ENCODE results near the gene OTULIN.
A peak's percentile ranks its signal among the peaks of the same experiment; 100 is the strongest.

Gene OTULIN

DNA sequence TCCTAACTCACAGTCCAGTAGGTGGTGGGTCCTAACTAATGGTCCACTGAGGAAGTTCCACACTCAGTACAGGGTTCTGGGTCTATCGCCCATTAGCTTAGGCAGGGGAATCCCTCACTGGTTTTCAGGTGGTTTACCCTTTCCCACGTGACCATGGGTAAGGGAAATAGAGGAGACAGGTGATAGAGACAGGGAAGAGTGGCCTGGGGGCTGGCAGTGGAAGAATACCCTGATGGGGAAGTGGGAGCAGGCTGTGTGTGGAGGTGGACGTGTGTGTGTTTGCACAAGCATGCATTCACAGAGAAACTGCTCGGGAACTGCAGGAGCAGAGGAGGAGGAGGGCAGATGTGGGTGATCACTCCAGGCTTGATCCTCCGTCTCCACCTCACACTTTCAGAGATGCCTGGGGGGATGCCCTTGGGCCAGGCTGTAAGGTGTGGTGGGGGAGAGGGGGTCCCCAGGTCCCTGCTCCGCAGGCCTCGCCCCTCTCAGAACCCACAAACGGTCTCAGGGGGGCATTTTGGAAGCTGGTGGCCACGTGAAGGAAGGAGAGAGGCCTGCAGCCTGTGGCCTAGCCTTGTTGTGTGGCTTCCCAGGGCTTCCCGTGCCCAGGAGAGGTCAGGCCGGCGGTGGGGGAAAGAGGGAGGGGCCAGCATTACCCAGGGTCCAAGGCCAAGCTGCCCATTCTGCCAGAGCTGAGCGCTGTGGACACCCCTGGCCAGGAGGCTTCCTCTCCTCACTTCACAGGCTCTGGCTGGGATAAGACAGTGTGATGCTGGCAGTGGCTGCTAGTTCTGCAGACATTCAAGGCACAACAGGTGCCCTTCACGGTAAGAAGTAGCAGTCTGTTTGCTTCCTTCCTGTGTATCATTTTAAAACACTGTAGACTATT is 80.0 kb downstream of the OTULIN start:
- no peak for DNase-seq

DNA sequence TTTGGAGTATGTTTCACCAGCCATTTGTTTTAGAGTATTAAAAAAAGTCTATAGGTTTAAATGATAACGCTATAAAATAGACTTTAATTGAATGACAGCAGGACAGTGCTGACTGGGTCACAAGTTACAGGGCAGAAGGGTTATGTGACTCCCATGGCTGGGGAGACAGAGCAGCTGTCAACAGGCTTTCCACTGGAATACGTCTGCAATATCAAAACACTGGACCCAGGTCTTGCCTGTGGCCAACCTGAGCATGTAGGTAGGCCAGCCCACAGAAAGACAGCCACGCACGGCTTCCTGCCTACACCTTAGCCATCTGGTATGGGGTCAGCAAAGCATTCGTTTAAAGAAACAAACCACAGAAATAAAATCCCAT is 80.7 kb downstream of the OTULIN start:
- DNase-seq, result no peak

DNA sequence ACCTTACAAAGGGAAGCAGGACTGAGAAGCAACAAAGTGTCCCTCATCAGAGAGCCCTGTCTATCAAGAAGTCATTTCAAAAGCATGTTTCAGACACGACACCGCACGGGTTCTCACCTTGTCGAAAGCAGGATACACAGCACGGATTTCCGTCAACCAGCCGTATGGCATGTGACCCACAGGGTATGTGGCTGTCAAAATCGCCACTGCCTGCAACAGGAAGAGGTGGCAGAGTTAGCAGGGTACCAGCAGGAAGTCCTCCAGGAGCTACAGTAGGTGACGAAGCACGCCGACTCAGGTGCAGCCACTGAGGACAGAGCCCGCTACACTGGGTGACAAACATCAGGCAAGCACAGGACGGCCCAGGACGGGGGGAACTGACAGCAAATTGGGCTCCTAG is 81.2 kb downstream of the OTULIN start:
- DNase-seq, result peak; percentile 36

DNA sequence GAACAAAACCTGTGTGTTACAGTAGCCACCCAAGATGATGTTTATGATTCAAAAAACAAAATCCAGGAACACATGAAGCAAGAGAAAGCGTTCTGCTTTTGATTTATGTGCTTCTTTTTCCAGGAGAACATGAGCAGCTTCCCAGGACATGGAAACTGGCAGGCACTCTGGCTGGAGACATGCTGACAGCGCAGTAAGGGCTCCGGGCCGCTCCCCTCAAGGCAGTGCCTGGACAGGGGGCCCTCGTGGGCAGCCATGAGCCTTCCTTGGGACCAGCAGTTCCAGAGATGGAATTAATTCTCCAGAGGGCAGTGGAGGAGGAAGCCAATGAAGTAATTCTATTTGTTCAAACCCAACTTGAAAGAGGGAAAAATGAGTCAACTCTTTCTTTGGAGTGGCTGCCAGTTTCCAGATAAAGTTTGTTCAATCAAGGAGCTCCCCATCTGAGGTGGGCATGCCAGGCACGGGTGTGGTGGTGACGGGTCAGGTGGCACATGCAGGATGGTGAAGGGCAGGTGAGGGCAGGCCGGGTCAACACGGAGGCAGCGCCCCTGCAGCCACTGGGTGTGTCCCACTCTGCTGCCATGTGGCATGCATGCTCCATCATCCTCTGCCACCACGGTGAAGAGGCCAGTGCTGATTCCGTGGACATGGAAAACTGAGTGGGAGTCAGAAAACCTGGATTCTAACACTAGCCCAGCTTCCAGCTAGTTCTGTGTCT is 83.8 kb downstream of the OTULIN start:
- no peak for DNase-seq

All from stimulated activated CD8-positive, alpha-beta memory T cell treated with anti-CD3 and anti-CD28 coated beads, Interleukin-4, amount 100 ng/mL, for 48 hours (primary cell).